ENCODE results near the gene FHIT. TPM values are rescaled to one million over a fixed set of nuclear protein-coding genes. Genes with fewer than 3 reads are reported as not detected.

FHIT gene
- total and polyA plus RNA-seq, 4 donors = 2.1 to 14.7 (median 6.6) TPM

DNA sequence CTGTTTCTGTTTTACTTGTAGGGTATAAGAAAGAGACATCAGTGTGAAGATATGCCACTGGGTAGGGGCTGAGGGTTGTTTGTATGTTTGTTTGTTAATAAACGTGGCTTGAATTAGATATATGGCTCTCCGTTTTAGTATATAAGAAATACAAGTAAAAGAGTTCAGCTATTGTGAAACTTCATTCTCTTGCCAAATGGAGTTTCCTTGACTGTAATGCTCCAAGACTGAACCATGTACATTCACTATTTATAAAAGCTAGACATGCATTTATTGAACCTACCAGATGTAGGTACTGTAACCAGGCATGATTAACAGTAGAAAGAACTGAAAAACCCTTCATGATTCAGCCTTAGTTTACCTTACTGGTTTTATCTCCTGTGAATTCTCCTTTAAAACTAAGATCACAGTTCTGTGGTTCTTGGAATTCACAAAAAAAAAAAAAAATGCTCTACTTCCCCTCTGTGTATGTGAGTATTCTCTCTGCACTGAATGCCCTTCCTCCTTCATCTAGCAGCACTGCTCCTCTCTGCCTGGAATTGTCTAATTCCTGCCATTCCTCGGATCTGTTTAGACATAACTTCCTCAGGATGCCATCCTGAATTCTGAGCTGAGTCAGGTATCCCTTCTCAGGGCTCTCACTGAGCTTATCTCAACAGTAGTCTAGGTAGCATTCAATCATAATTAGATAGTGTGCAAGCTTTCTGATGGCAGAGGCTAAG, 504.4 kb downstream of the FHIT start (continued):
- TF ChIP-seq JUND (IDR thresholded peaks at IDR 0.05) = no peak

GRCh38 chr3:60746043-60746638, 505.1 kb downstream of the FHIT start:
- no peak overlapping the region for H3K9ac ChIP-seq (ENCODE audit: low read depth in 1 of 2, low read length in 2 of 2)
- no peaks in the 10 kb centered on the region for H3K27me3 ChIP-seq (ENCODE audit: control insufficient read depth in 4 of 4, insufficient read depth in 4 of 4, low read length in 3 of 4)
- H3K27ac ChIP-seq (ENCODE audit: low read depth in 1 of 2, low read length in 2 of 2) = no peak overlapping the region
- DNase-seq (ENCODE audit: low spot score) = no peak
- H3K4me1 ChIP-seq (ENCODE audit: control insufficient read depth in 4 of 4, insufficient read depth in 4 of 4, low read length in 3 of 4) = no peaks in the 10 kb centered on the region
- WGBS = 97% methylated on average over 8 of the region's 8 CpGs
- TF ChIP-seq RXRA (IDR thresholded peaks at IDR 0.05) = no peak
- H3K9me3 ChIP-seq (ENCODE audit: control insufficient read depth in 4 of 4, low read length in 3 of 4) = no peaks in the 10 kb centered on the region
- H3K4me3 ChIP-seq (ENCODE audit: low read depth in 1 of 3, low read length in 3 of 3) = no peak overlapping the region
- H3K36me3 ChIP-seq (ENCODE audit: control insufficient read depth in 4 of 4, insufficient read depth in 3 of 4, low read depth in 1 of 4, low read length in 3 of 4) = no peaks in the 10 kb centered on the region

GRCh38 chr3:60743631-60744164, 507.6 kb downstream of the FHIT start:
- no peak for TF ChIP-seq FOXA2 (IDR thresholded peaks at IDR 0.05)
- TF ChIP-seq GABPA (IDR thresholded peaks at IDR 0.05 in 1 of 2, conservative IDR thresholded peaks at IDR 0.05 in 1 of 2) = no peak
- TF ChIP-seq REST (IDR thresholded peaks at IDR 0.05) = no peak
- TF ChIP-seq CTCF (IDR thresholded peaks at IDR 0.05; ENCODE audit: low read depth, low read length, missing input control) = no peak
- no peak for TF ChIP-seq NR2F2 (IDR thresholded peaks at IDR 0.05)
- TF ChIP-seq SP1 (IDR thresholded peaks at IDR 0.05) = no peak
- no peak for TF ChIP-seq RXRA (IDR thresholded peaks at IDR 0.05)
- no peak for TF ChIP-seq TAF1 (conservative IDR thresholded peaks at IDR 0.05)
- TF ChIP-seq FOXA1 (IDR thresholded peaks at IDR 0.05) = no peak
- no peak for TF ChIP-seq ATF3 (IDR thresholded peaks at IDR 0.05)
- no peak for TF ChIP-seq EGR1 (IDR thresholded peaks at IDR 0.05; ENCODE audit: low read depth in 2 of 2)
- no peak for TF ChIP-seq JUND (IDR thresholded peaks at IDR 0.05)
- TF ChIP-seq RAD21 (IDR thresholded peaks at IDR 0.05) = no peak
- TF ChIP-seq HNF4G (IDR thresholded peaks at IDR 0.05) = no peak
- no peak for TF ChIP-seq YY1 (IDR thresholded peaks at IDR 0.05)
- no peak for TF ChIP-seq HNF4A (conservative IDR thresholded peaks at IDR 0.05)
- 70% methylated on average over 4 of the region's 4 CpGs for WGBS

More at GRCh38 chr3:60743631-60744164, 507.6 kb downstream of the FHIT start:
- H3K9ac ChIP-seq (ENCODE audit: low read depth in 1 of 2, low read length in 2 of 2) = no peak overlapping the region
- no peaks in the 10 kb centered on the region for H3K36me3 ChIP-seq (ENCODE audit: control insufficient read depth in 4 of 4, insufficient read depth in 3 of 4, low read depth in 1 of 4, low read length in 3 of 4)
- no peaks in the 10 kb centered on the region for H3K9me3 ChIP-seq (ENCODE audit: control insufficient read depth in 4 of 4, low read length in 3 of 4)
- H3K4me3 ChIP-seq (ENCODE audit: low read depth in 1 of 3, low read length in 3 of 3) = no peak overlapping the region
- no peak for DNase-seq (ENCODE audit: low spot score)
- no peak overlapping the region for H3K27ac ChIP-seq (ENCODE audit: low read depth in 1 of 2, low read length in 2 of 2)
- no peaks in the 10 kb centered on the region for H3K27me3 ChIP-seq (ENCODE audit: control insufficient read depth in 4 of 4, insufficient read depth in 4 of 4, low read length in 3 of 4)
- no peaks in the 10 kb centered on the region for H3K4me1 ChIP-seq (ENCODE audit: control insufficient read depth in 4 of 4, insufficient read depth in 4 of 4, low read length in 3 of 4)

Data from liver (tissue), 9 donors.